Tibial nerve (tissue), 4 donors: ENCODE results near the gene RPP40.

Experiments
- EP300 ChIP-seq, 2 donors: sonication (generic); formaldehyde crosslinking; IDR thresholded peaks; one replicate each; pipeline ENCODE4 v1.6.1; 2017; ENCODE audit warnings: antibody characterized with exemption in 2 of 2, mild to moderate bottlenecking in 1 of 2
- POLR2A ChIP-seq, 2 donors: fragments of 450-650 bp; IDR thresholded peaks; one replicate each; pipeline ENCODE4 v1.6.1; 2017; ENCODE audit warnings: antibody characterized with exemption in 2 of 2, mild to moderate bottlenecking in 2 of 2, moderate library complexity in 2 of 2
- TF ChIP-seq, protein P1 (sequence below), 5 experiments: fragments of 200-600 bp in 3 of 5; fragments of 450-650 bp in 2 of 5; sonication (generic) in 3 of 5; IDR thresholded peaks; one replicate each; pipeline ENCODE4 v1.5.1; 2016 to 2019; ENCODE audit warnings: antibody characterized with exemption in 5 of 5, mild to moderate bottlenecking in 3 of 5, moderate library complexity in 2 of 5

DNA sequence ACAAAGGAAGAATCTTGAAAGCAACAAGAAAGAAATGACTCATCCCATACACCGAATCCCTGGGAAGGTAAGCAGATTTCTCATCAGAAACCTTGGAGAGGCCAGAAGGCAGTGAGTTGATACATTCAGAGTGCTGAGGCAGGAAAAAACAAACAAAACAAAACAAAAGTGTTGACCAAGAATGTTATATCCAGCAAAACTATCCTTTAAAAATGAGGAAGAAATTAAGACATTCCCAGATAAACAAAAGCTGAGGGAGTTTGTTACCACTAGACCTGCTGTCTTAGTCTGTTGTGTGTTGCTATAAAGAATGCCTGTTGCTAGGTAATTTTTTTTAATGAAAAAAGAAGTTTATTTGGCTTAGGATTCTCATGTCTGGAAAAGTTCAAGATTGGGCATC lies 47.6 kb upstream of the RPP40 start:
- TF ChIP-seq, protein P1, sequence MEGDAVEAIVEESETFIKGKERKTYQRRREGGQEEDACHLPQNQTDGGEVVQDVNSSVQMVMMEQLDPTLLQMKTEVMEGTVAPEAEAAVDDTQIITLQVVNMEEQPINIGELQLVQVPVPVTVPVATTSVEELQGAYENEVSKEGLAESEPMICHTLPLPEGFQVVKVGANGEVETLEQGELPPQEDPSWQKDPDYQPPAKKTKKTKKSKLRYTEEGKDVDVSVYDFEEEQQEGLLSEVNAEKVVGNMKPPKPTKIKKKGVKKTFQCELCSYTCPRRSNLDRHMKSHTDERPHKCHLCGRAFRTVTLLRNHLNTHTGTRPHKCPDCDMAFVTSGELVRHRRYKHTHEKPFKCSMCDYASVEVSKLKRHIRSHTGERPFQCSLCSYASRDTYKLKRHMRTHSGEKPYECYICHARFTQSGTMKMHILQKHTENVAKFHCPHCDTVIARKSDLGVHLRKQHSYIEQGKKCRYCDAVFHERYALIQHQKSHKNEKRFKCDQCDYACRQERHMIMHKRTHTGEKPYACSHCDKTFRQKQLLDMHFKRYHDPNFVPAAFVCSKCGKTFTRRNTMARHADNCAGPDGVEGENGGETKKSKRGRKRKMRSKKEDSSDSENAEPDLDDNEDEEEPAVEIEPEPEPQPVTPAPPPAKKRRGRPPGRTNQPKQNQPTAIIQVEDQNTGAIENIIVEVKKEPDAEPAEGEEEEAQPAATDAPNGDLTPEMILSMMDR (IDR thresholded peaks at IDR 0.05): no peak
- TF ChIP-seq POLR2A (IDR thresholded peaks at IDR 0.05) (no peak), EP300 (IDR thresholded peaks at IDR 0.05) (no peak)
